ENCODE measurements around the gene HOXD8. TPM values are rescaled to one million over a fixed set of nuclear protein-coding genes. Genes with fewer than 3 reads are reported as not detected.

HOXD8 gene
- polyA plus RNA-seq, 1 of the 3 experiments (the other 2 are of a cell fraction) = 6.4 TPM

DNA sequence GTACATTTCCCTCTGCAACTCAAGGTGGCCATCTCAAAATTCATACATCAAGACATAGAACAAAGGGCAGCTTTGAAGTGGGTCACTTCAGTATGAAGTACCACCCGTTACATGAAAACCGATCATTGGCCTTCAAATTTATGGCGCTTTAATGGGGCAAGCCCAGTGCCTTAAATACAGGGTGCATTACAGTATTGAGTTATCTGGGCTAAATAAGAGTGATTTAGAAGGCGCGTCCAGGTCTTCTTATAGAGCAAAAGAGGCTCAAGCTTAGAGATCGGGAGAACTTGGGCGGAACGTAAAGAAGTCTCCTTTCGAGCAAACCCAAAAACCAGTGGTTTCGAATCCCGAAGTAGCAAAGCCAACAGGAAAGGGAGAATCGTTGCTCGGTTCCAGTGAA lies 34.7 kb downstream of the HOXD8 start (continued):
- TF ChIP-seq RXRA (IDR thresholded peaks at IDR 0.05; ENCODE audit: borderline replicate concordance, low read depth) (no peak), CTCF (IDR thresholded peaks at IDR 0.05) (no peak)

DNA sequence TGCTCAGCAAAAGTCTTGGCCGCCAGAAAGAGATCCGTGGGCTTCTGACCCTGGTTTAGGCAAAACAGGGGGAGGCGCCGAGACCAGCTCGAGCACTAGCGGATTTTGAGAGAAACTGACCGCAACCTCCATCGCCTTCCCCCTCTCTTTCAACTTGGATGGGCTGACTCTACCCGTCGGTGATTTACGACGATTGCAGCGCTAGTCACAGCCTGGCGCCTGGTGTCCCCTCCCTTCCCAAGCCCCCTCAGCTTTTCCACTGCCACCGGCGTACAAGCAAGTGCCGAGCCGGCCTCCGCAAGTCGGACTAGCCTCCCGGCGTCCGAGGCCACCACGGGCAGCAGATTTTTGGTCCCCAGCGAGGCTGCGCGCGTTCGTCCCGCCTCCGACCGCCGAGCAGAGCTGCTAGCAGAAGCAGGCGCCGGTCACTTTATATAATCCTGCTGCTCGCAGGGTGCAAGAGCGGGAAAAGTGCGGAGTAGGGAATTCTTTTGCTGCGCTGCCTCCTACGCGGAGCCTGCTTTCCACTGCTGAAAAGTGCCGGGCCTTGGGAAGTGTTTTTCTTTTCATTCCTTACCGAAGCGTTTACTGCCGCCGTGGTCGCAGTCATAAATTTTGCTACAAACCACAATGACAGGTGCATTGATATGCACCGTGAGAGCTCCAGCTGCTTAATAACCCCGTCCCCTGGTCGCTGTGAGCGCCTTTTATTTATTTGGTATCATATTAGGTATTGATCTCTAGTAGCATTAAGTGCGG lies 35.3 kb downstream of the HOXD8 start:
- no peaks in the 10 kb centered on the region for H3F3A ChIP-seq (replicated peaks; ENCODE audit: insufficient read depth)
- no peak for DNase-seq
- no peak overlapping the region for H3K4me2 ChIP-seq
- no peak overlapping the region for H2AFZ ChIP-seq (ENCODE audit: low read depth)
- 89% methylated on average over 36 of the region's 52 CpGs for WGBS (ENCODE audit: low lambda C conversion rate)
- H3K9ac ChIP-seq = no peak overlapping the region
- H4K20me1 ChIP-seq (ENCODE audit: insufficient read depth) = no peaks in the 10 kb centered on the region
- peaks cover 0 to 6% of the 10 kb centered on the region in 2 experiments; a peak in 1 of 4 replicates for H3K4me1 ChIP-seq (ENCODE audit: control insufficient read depth in 1 of 2, insufficient read depth in 2 of 2, low read depth in 1 of 2, low read length in 1 of 2)
- H3K27ac ChIP-seq (ENCODE audit: low read depth in 2 of 2, low read length in 1 of 2) = no peak overlapping the region
- TF ChIP-seq PBX3 (IDR thresholded peaks at IDR 0.05) (no peak), RFX5 (IDR thresholded peaks at IDR 0.05; ENCODE audit: low read length) (no peak), RAD21 (IDR thresholded peaks at IDR 0.05; ENCODE audit: low read length) (no peak), SIN3A (IDR thresholded peaks at IDR 0.05; ENCODE audit: borderline replicate concordance, low read depth, low read length) (no peak), MEF2A (IDR thresholded peaks at IDR 0.05; ENCODE audit: borderline replicate concordance, low read depth) (no peak), TEAD4 (IDR thresholded peaks at IDR 0.05; ENCODE audit: borderline replicate concordance, insufficient read depth) (no peak), NFIC (IDR thresholded peaks at IDR 0.05; ENCODE audit: borderline replicate concordance) (no peak), CTCF (IDR thresholded peaks at IDR 0.05) (no peak), CHD2 (IDR thresholded peaks at IDR 0.05; ENCODE audit: low read length, partially characterized antibody) (no peak), FOXM1 (IDR thresholded peaks at IDR 0.05; ENCODE audit: low read depth) (no peak), JUND (IDR thresholded peaks at IDR 0.05) (no peak), EZH2phosphoT487 (IDR thresholded peaks at IDR 0.05; ENCODE audit: borderline replicate concordance, low read depth) (no peak), FOXJ3 (CRISPR knock-in tag; IDR thresholded peaks at IDR 0.05) (no peak), SMC3 (IDR thresholded peaks at IDR 0.05; ENCODE audit: low read depth, low read length) (no peak)
- ChIA-PET POLR2A (no interaction called here), CTCF (interaction anchor here (1.2 to 1.7 kb wide), 2 partner anchors 49 to 389 kb away, joined by 3 to 4 read pairs; no protein-coding TSS in a partner anchor)
- H3K9me2 ChIP-seq = no peaks in the 10 kb centered on the region
- peaks cover 0 to 3% of the 10 kb centered on the region in 2 experiments for H3K36me3 ChIP-seq (replicated peaks in 1 of 2; ENCODE audit: control insufficient read depth in 1 of 2, insufficient read depth in 2 of 2, low read length in 1 of 2)
- H3K9me3 ChIP-seq = no peaks in the 10 kb centered on the region
- no peak overlapping the region for H3K4me3 ChIP-seq (ENCODE audit: low read depth in 2 of 2, low read length in 1 of 2)
- H3K79me2 ChIP-seq (ENCODE audit: insufficient read depth) = no peaks in the 10 kb centered on the region
- H3K27me3 ChIP-seq (ENCODE audit: insufficient read depth) = no peaks in the 10 kb centered on the region

Data from SK-N-SH (cell line).